GM18858 (cell line): ENCODE measurements around the gene CCDC127.
A peak's percentile ranks its signal among the peaks of the same experiment; 100 is the strongest.
"Not testable (repeated sequence)": the region's sequence is repeated elsewhere in the genome, so short reads cannot be mapped to it uniquely, and the experiment has no call there.

ENCODE experiments used
- ATAC-seq: cut with Tn5 transposase; IDR thresholded peaks from one replicate; pipeline ENCODE4 v1.9.1; 2021; ENCODE audit not compliant: unreplicated experiment

CCDC127 gene

DNA sequence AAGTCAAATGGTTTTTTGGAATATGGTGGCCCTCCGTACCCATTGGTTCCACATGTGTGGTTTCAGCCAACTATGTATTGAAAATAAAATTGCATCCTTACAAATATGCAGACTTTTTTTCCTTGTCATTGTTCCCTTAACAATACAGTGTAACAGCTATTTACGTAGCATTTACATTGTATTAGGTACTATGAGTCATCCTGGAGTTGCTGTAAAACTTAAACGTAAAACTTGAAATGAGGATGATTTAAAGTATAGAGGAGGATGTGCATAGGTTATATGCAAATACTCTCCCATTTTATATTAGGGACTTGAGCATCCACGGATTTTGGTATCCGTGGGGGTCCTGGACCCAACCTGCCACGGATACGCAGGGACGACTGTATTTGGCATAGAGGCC, 16.5 kb upstream of the CCDC127 start:
- ATAC-seq, result no peak

GRCh38 chr5:233426-233825, 15.5 kb upstream of the CCDC127 start:
- ATAC-seq, result not testable (repeated sequence)

GRCh38 chr5:231661-232060, 13.7 kb upstream of the CCDC127 start:
- no peak for ATAC-seq

- ATAC-seq, result no peak
Observed at GRCh38 chr5:230711-231110, 12.8 kb upstream of the CCDC127 start.

DNA sequence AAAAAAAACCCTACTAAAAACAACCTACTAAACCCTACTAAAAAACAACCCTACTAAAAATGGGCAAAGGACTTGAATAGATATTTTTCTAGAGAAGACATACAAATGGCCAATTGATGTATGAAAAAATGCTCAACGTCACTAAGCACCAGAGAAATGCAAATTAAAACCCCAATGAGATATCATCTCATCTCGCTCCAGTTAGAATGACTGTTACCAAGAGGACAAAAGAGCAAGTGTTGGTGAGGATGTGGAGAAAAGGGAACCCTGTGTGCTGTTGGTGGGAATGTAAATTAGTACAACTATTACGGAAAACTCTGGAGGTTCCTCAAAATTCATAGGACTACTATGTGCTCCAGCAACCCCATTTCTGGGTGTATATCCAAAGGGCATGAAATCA, 10.9 kb upstream of the CCDC127 start:
- ATAC-seq, result no peak

GRCh38 chr5:227375-227774, 9.4 kb upstream of the CCDC127 start:
- ATAC-seq, result not testable (repeated sequence)

- ATAC-seq, result no peak
Observed at GRCh38 chr5:225334-225733, 7.4 kb upstream of the CCDC127 start.

DNA sequence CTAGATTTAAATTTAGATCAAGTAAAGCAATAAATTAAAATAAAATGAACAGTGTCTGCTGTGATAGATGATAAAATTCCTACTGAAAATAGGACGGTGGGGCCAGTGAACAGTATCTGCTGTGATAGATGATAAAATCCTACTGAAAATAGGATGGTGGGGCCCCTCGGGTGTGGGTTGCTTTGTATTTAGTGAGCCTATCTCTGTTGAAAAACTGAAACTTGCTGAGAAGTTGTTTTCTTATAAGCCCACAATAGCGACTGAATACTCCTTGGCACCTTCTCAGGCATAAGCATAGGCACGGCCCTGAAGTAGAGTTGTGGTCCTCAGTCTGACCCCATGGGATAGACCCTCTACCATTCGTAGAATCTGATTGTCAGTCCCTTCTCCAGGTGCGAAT, 5.8 kb upstream of the CCDC127 start:
- ATAC-seq, result no peak

GRCh38 chr5:222951-223715, 5.2 kb upstream of the CCDC127 start:
- not testable (repeated sequence) for ATAC-seq

DNA sequence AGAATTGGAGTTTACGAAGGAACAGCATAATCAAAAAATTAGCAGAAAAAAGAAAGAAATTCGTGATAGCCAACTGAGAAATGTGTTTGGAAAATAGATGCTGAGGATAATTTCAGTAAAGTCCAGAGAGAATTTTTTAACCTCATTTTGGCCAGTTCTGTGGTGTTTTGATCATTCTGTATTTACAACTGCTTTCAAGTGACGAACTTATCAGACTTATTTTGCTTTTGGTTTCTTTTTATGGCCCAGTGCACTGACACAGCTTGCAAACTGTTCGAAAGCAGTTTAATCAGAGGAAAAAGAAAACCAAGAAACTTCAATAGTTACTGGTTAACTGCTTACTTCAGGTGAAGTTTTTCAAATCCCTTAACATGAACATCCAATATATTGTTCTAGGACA, 2.0 kb upstream of the CCDC127 start:
- ATAC-seq, result no peak

- ATAC-seq, result no peak
Observed at GRCh38 chr5:219460-219863, 1.5 kb upstream of the CCDC127 start.

- peak; percentile 12 for ATAC-seq
Observed at GRCh38 chr5:218457-219291, 721 bp upstream of the CCDC127 start.

GRCh38 chr5:216076-216475, 1.9 kb downstream of the CCDC127 start:
- not testable (repeated sequence) for ATAC-seq

DNA sequence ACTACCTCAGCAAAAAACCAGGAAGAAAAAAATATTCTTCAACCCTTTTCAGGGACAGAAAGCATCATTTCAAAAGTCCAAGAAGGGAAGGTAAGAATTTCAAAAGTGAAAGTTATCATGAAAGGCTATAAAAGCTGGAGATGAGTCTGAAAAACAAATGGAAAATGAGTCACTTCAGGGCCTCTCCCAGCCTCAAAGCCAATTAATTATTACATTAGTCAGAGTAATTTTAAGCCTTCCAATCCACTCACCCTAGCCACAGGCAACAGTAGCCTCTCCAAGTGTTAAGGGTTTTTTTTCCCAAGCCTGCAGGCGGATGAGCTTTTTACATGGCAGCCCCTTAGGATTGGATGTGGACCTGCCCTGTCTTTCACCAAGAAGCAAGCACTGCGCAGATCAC, 2.7 kb downstream of the CCDC127 start:
- ATAC-seq, result not testable (repeated sequence)

DNA sequence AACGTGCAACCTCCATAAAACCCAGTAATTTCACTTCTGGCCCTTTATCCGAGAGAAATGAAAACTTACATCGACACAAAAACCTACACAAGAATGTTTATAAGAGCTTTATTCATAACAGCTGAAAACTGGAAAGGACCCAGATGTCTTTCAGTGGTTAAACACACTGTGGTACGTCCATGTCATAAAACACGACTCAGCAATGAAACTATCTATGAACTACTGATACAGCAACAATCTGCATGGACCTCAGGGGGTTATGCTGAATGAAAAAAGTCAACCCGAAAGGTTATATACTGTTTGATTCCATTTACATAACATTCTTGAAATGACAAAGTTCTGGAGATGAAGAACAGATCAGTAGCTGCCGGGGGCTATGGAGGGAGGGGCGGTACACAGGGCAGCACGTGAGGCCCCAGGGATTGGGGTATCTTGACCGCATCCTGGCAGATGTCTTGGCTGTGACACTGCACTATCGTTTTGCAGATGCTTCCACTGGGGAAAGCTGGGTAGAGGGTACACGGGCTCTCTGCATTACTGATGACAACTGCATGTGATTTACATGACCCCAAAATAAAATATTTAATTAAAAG, 4.1 kb downstream of the CCDC127 start:
- ATAC-seq, result no peak

DNA sequence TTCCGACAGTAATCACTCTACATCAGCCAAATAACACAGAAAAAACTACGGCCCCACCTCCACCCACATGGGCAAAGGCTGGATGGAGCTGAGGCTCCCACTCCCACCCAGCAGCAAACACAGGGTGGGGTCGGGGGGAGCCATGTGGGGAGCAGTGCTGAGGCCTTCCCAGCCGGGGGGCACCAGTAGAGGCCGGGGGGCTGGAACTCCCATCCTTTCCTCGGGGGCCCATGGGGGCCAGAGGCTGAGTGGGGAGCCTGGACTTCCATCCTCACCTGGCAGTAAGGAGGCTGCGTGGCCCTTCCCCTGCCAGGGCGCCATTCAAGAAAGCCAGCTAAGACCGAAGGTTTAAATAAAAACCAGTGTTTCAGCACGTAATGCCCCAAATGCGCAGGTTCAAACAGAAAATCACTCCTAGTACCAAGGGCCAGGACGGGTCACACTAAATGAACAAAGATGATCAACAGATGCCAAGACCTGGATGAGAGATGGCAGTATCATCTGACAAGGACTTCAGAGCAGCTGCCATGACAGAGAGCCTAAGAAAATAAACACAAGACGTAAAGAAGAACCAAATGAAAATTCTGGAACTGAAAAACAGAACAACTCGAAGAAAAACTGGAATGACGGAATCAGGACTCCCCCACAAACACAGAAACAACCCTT, 9.4 kb downstream of the CCDC127 start:
- ATAC-seq, result no peak

DNA sequence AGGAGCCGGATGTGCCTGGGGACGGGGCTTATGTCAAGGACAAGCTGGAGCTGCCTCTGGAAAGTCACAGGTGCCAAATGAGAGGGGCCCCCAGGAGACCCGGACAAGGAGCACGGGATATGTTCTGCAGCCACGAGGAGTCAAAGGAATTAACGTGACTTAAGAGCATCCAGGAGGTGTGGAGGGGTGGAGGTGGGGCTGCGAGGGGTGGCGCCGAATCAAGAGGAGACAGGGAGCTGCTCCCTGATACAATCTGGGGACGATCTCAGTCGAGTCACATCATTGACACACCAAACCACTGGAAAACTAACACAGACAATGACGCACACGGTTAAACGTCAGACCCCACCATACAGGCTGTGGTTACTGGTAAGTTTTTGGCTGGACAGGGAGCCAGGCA, 10.4 kb downstream of the CCDC127 start:
- no peak for ATAC-seq

DNA sequence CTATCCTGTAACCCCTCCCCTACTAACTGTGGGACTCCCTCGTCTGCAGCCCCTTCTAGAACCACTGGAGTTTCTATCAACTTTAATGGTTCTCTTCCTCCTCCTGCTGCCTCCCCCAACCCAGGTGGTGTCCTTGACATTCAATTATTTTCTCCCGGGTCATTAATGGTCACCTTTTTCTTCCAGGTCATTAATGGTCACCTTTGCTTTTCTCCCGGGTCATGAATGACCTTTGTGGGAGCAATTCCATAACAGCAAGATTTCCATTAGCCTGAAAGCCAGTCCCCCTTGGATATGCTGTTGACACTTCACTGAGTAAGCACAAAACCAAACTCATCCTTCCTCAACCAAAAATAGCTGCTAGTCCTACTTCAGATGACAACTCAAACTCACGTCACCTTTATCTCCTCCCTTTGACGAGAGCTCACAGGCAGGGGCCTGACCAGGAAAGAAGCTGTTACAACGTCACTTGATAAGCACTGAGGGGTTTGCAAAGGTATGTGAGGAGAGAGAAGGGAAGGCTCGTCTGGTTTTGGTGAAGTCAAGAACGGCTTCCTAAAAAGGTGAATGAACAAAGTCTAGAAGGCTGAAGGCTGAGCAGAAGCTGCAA, 10.9 kb downstream of the CCDC127 start:
- no peak for ATAC-seq

GRCh38 chr5:206406-206805, 11.5 kb downstream of the CCDC127 start:
- no peak for ATAC-seq

- no peak for ATAC-seq
Observed at GRCh38 chr5:204966-205670, 12.8 kb downstream of the CCDC127 start.
